ENCODE data around the gene NXPH3.

DNA sequence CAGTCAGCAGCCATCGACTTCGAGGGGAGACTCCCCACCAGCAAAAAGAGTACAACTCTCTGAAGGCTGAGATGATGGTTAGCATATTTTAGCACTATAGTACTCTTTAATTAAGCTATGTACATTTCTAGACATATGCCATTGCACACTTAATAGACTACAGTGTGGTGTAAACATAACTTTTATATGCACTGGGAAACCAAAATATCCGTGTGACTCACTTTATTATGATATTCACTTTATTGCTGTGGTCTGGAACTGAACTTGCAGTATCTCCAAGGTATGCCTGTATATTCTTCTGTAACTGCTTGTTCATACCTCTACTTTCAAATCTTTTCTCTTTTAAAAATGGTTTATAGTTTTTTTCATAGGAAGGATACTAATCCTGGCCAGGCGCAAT is 11.0 kb upstream of the NXPH3 start:
- TF ChIP-seq EZH2 (IDR thresholded peaks at IDR 0.05; ENCODE audit: insufficient read depth, poor library complexity, severe bottlenecking) (no peak), EZH2phosphoT487 (IDR thresholded peaks at IDR 0.05; ENCODE audit: insufficient read depth, low read depth) (no peak)
